GM19099 (cell line): ENCODE measurements around the gene C22orf31.

Source experiments
- POLR2A ChIP-seq: IDR thresholded peaks from 3 replicates; pipeline ENCODE4 v1.6.1; 2011; ENCODE audit warnings: low read depth; ENCODE audit not compliant: insufficient read length; ENCODE audit errors: extremely low read depth

The C22orf31 gene

GRCh38 chr22:29088809-29089208 is 27.2 kb upstream of the C22orf31 start:
- TF ChIP-seq POLR2A: no peak

DNA sequence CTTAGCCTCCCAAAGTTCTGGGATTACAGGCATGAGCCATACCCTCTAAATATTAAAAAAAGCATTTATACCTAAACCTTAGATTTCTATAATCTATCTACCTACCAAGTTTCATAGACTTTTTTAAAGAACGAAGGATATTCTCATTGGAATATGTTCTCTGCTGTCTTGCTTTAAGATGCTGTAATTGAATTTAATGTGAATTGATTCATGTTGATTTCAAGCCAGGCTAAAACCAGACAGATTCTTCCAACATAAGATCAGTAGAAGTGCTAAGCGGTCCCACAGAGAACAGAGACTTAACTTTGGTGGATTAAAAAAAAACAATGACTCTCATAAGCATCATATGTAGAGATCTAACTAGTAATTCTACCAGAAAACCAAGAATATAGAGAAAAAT is 25.4 kb upstream of the C22orf31 start:
- no peak for TF ChIP-seq POLR2A

- no peak for TF ChIP-seq POLR2A
These were observed 22.4 kb upstream of the C22orf31 start for GRCh38 chr22:29083933-29084591.

DNA sequence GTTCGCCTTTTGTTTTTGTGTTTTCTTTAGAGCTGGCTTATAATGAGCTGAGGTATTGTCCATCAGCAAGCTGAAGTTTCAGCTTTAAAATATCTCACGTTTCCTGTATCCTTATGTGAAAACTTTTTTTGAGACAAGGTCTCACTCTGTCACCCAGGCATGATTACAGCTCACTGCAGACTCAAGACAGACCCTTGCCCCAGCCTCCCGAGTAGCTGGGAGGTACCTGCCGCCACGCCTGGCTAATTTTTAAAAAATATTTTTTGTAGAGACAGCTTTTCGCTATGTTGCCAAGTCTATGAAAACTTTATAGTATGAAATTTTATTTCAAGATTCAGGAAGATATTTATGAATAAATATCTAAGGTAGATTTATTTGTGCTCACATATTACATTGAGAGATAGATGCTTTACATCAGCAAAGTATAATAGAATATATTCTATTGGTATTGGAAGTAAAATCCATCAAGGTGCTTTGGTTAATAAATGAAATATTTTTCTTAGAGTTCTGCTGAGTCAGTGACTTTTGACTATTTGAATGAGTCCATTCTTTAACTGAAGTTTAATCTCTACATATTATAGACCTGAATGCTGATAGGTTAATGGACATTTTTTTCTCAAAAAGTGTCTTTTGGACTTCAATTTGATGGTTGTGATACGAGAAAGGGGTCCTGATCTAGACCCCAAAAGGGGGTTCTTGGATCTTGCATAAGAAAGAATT is 21.4 kb upstream of the C22orf31 start:
- no peak for TF ChIP-seq POLR2A

DNA sequence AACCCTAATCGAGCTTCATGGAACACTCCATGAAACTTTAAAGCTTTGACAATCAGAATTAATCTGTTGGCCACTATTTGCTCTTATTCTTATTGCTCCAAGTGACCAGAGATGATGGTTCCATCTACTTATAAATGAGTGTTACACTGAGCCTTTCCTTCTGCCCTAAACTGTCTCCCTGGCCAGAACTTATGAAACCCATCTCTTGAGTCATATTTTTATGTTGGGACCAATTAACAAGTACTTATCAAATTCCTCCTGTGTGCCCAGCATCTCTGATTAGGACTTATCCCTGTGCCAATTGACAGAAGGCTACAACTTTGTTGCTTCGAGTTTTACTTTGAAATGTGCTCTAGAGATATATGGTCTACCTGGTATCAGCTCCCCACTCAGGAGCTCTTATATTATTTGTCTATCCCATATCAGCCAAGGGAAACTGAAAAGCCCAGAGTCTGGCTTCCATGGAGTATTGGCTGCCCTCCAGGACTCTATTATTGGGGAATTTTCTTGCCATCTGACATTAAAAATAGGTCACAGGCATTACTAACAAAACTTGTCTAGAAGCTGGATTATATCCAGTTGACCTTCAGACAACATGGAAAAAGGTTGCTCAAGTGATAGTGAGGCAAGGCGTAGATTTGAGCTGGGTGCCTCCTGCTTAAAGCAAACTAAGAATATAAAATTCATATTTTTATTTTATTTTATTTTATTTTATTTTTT is 20.0 kb upstream of the C22orf31 start:
- no peak for TF ChIP-seq POLR2A

- TF ChIP-seq POLR2A: no peak
These were observed 18.7 kb upstream of the C22orf31 start for GRCh38 chr22:29080106-29080975.

DNA sequence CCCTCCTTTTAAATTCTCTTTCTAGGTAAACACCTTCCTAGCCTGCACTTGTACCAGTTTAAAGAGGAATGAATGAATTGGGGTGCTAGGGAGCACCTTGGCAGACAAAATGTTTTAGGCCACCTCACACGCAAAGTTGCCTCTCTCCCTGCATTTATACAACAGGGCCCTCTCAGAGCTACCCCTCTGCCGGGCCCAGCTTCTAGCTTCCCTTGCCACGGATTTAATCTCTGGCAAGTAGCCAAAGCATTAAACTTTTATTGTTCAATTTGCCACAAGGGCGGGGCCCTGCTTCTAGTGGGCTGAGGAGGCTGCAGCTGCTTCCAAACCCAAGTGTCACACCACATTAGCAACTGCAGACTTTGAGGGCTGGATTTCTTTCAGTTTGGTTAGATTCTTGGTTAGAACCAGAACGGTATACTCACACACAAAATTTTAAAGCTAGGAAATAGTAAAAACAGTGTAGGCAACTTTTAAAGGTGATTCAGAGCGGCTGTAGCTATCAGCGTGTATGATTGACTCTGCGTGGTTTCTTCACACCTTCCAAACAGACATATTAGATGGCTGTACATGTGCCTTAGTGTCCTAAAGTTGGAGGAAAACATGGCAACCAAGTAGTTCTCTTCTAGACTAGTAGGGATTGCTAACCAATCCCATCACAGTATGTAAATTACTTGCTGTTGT is 17.7 kb upstream of the C22orf31 start:
- no peak for TF ChIP-seq POLR2A

DNA sequence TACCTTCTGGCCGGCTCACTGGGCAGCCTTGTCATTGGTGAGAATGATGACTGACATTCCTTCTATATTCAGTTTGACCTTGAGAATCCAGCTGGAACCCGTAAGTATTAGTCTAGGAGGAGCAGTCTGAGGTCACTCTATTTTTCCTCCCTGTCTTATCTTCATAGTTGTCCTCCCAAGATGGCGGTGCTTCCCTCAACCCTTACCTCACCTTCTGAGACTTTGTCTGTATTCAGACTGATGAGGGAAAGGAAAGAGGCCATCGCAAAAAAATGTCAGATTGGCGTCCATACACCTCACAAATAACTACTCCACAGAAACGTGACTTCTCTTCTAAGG is 17.2 kb upstream of the C22orf31 start:
- no peak for TF ChIP-seq POLR2A

DNA sequence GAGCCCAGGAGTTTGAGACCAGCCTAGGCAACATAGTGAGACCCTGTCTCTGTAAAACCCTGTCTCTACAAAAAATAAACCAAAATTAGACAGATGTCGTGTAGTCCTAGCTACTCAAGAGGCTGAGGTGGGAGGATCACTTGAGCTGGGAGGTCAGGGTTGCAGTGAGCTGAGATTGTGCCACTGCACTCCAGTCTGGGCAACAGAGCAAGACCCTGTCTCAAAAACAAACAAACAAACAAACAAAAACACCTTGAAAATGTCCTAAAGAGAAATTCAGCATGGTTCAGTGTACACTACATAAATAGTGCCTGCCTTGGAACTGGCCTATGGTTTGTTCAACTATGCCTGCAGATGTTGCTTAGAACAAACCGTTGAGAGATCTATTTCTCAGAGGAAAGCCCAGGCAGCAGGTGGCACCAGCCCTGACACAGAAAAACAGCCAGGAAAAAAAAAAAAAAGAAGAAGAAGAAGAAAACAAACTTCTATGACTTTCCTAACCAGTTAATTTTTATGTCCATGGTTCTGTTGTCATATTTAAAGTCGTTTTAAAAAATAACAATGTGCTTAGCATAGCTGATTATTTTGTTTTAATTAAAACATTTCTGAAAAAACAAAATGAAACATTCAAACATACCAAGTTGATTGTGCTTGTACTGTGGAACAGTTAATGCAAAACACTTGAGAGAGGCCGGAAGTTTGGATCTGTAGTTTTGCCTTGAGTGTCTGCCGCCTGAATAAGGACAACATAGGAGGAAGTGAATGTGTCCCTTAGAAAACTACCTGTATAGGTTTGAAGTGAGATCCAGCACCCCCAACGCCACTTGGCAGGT is 16.6 kb upstream of the C22orf31 start:
- no peak for TF ChIP-seq POLR2A

DNA sequence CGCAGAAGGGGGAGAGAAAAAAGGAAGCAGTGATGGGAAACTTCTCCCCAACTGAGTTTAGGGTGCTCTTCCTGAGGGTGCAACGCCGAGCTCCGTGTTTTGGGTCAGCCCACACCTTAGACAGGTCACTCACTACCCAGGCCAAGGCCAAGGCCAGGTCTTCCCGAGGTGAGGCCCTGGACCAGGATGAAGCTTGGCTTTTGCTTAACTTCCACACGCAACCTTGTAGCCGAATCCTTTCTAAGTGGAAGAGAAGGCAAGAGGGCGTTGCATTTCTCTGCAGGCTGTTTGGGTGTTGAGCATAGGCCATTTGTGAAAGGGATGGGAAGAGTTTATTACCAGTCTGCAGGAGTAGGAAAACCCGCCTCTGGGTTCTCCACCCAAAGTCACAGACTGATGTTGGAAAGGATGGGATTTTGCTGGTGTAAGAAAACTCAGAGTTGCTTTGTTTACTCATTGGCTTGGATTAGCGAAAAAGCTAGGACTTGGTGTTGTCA is 12.7 kb upstream of the C22orf31 start:
- no peak for TF ChIP-seq POLR2A

- TF ChIP-seq POLR2A: no peak
These were observed 12.1 kb upstream of the C22orf31 start for GRCh38 chr22:29073618-29074275.

DNA sequence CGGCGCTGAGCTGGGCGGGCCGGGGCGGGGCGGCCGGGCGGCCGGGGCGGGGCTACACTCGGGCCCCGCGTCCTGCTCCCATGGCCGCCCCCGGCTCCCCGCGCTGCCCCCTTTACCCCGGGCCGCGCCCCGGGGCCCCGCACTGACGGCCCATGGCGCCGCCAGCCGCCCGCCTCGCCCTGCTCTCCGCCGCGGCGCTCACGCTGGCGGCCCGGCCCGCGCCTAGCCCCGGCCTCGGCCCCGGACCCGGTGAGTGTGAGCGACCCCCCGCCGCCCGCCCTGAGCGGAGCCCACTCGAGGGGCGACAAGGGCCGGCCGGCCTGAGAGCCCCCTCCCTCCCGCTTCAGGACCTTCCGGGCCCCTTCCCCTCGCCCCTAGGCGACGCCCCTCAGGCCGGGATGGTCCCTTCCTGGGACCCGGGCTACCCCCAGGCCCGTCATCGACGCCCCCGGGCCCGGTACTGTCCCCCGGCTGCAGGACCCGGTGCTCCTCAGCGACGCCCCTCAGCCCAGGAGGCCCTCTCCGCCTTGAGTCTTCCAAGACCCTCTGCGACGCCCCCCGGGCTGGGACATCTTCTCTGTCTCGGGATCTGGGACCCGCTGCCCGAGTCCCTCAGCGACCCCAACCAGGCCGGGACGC is 11.5 kb upstream of the C22orf31 start, which contains the start of gene KREMEN1:
TSS of gene KREMEN1 (plus strand) at position 57 of the 639 bp plus-strand sequence. CDS start at position 153, 96 bp downstream.
- no peak for TF ChIP-seq POLR2A
